K562 (cell line): ENCODE results near the gene ADK.
"Not testable (repeated sequence)": the region's sequence is repeated elsewhere in the genome, so short reads cannot be mapped to it uniquely, and the experiment has no call there.

ENCODE experiments used
- CTCF ChIP-seq, 3 experiments: IDR thresholded peaks in 2 of 3; conservative IDR thresholded peaks in 1 of 3; 2 replicates each; pipeline ENCODE4 v1.5.1; 2011 to 2012; ENCODE audit warnings: low read length in 3 of 3, mild to moderate bottlenecking in 3 of 3, control low read depth in 2 of 3, improper control_type of control experiment in 1 of 3, inconsistent platforms in 1 of 3, low read depth in 1 of 3, mixed read lengths in 1 of 3, moderate library complexity in 1 of 3; ENCODE audit not compliant: insufficient read depth in 2 of 3
- POLR2AphosphoS2 ChIP-seq: IDR thresholded peaks from 2 replicates; pipeline ENCODE4 v1.6.1; 2012; ENCODE audit warnings: low read length, improper control_type of control experiment
- SMARCB1 ChIP-seq: IDR thresholded peaks from 2 replicates; pipeline ENCODE4 v1.6.1; 2011; ENCODE audit warnings: improper control_type of control experiment, low read depth; ENCODE audit not compliant: insufficient read length
- ZBTB2 ChIP-seq: fragments of 450-650 bp; IDR thresholded peaks from 2 replicates; pipeline ENCODE4 v1.6.1; 2016; ENCODE audit warnings: antibody characterized with exemption
- ZFP36 ChIP-seq: fragments of 150-350 bp; IDR thresholded peaks from 2 replicates; pipeline ENCODE4 v1.6.1; 2018; ENCODE audit warnings: low read length, low read depth; ENCODE audit not compliant: partially characterized antibody
- ZNF24 ChIP-seq: fragments of 450-650 bp; IDR thresholded peaks from 2 replicates; pipeline ENCODE4 v1.6.1; 2016
- ZNF318 ChIP-seq, 2 experiments: fragments of 450-650 bp; IDR thresholded peaks; 2 replicates each; pipeline ENCODE4 v1.6.1; 2016; ENCODE audit warnings: mild to moderate bottlenecking in 2 of 2, borderline replicate concordance in 1 of 2, low read depth in 1 of 2, moderate library complexity in 1 of 2

GRCh38 chr10:74300074-74300621, 149.1 kb downstream of the ADK start:
- TF ChIP-seq ZNF24; POLR2AphosphoS2; ZBTB2; ZFP36; CTCF (IDR thresholded peaks at IDR 0.05 in 2 of 3, conservative IDR thresholded peaks at IDR 0.05 in 1 of 3; ENCODE audit: insufficient read depth in 2 of 3, low read depth in 1 of 3, low read length in 3 of 3); SMARCB1; ZNF318 (IDR thresholded peaks at IDR 0.05; ENCODE audit: borderline replicate concordance in 1 of 2, low read depth in 1 of 2): not testable (repeated sequence)
